ENCODE data around the gene FOXG1. TPM values are rescaled to one million over a fixed set of nuclear protein-coding genes. Genes with fewer than 3 reads are reported as not detected.

FOXG1 gene
- total RNA-seq, 1 experiment from 2014 or later, result 0.29 TPM

DNA sequence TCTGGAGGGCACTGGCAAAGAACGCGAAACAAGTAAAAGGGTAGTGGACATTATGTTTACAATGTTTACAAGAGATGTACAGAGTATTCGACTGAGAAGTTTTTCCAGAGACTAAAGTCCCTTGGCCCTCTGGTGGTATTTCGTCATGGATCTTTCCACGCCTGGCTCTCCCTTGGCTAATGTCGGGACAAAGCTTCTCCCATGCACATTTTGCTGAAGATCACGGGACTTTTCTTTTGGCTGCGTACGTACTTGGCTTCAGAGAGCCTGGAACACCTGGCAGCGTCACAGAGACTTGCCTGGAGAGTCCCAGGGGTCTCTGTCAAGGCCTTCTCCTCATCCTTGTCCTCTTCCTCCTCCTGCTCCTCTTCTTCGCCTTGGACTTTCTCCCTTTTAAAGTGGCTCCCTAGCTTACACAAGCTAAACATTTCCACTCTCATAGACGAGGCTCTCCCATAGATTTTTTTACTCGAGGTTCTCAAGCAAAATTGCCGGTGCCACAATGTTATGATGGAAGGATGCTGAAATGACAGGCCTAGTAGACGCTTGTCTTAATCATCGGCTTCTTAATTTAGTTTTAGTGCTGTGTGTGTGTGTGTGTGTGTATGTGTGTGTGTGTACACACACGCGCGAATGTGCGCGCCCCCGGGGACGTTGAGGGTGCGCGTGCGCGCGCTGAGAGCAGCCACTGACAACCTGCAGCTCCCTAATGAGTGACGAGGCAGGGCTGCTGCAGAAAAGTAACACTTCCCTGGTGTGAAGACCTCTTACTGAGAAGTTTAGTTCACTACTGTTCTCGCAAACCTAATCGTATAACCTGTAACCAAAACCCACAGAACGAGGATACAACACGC, 4.9 kb upstream of the FOXG1 start:
- no peak for DNase-seq (ENCODE audit: low spot score)

DNA sequence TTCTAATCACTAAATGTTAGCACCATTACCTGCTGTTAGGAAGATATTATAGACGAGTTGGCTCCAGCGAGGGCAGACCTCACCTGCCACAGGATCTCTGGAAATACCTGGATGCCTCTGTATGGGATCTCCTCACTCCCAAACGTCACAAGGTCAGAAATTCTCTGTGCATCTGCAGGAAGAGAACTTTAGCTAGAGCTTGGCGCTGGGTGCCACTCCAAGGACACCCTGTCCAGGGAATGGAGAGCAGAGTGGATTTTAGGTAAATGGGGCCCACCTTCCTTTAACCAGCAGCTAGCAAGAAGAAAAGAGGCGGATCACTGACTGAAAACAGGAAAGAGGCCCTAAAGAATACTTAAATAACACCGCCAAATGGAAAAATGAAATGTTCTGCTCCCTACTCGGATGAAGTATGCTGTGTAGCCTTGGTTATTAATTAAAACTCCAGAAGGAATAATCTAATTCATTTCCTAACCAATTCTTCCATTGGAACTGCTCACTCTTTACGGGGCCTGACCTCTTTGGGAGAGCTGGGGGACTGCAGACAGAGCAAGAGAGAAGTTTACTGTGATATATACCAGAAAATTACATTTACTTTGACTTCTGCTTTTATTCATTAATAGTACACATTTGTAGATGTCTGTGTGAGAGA, 4.2 kb upstream of the FOXG1 start:
- no peak for DNase-seq (ENCODE audit: low spot score)

DNA sequence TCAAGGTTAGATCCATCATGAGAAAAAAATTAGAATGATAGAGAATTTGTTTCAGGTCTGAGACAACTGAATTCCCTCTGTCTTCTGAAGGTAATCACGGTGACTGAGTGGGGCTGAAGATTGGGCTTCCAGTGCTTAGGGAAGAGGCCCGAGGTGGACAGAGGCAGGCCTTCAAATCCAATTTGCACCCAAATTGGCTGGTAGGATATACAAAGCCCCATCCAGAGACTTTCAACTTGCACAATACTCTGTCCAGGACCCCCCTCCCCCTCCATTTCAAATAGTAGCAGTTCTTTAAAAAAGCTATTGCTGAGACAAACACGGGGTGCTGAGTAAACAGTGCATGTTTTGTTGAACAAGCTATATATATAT, 3.6 kb upstream of the FOXG1 start:
- no peak for DNase-seq (ENCODE audit: low spot score)

DNA sequence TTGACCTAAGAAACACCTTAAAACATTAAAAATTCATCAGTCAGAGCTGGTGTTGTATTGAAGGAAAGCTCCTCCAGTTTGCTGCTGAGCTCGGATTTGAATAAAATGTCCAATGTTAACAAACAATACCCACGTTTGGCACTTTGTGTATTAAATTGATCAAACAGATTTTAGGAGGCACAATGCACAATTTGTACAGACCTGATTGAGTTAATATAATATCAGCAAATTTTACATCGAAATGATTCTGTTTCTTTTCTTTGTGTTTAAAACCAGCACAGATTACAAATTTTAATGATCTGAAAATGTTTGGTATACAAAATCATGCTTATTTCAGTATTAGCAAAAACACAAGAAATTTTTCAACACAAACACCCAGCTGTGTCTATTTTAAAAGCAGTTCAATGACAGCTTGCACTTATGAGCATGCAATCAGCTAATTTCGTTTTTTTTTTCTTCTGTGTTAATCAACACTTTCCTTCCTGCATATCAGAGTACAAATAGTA, 2.8 kb upstream of the FOXG1 start:
- no peak for DNase-seq (ENCODE audit: low spot score)

DNA sequence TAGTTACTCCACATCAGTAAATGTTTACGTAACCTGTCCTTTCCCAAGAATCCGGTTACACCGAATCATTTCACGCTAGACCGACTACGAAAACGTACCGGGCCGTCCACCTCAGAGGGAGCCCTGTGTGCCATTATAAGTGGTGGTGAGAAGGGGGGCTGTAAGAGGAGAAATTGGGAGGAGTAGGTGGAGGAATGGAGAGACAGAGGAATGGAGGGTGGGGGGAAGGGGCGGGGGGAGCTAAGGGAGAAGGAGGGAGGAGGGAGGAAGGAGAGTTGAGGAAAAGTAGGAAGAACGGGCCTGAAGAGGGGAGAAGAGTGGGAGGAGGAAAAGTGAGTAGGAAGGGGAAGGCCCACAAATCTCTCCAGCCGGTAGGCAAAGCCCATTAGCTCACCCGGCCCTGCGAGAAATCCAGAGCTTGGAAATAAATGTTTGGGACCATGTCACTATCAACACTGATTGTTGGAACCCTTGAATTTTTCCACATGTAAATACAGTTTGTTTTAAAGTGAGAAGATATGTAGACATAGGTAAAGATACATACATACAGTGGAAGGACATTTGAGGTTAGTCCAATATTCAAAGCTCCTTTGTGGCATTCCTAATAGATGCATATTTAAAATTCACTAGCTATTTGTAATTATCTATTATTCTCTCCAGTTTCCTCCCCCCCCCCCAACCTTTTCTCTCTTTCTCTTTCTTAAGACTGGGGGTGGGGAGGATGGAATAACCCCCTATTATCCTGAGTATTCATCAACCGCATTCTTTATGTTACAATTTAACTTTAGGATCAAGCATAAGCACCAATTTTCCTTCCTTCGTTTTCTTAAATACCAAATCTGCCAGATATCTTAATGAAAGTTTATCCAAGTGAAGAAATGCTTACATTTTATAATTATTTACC, 2.1 kb upstream of the FOXG1 start:
- no peak for DNase-seq (ENCODE audit: low spot score)

DNA sequence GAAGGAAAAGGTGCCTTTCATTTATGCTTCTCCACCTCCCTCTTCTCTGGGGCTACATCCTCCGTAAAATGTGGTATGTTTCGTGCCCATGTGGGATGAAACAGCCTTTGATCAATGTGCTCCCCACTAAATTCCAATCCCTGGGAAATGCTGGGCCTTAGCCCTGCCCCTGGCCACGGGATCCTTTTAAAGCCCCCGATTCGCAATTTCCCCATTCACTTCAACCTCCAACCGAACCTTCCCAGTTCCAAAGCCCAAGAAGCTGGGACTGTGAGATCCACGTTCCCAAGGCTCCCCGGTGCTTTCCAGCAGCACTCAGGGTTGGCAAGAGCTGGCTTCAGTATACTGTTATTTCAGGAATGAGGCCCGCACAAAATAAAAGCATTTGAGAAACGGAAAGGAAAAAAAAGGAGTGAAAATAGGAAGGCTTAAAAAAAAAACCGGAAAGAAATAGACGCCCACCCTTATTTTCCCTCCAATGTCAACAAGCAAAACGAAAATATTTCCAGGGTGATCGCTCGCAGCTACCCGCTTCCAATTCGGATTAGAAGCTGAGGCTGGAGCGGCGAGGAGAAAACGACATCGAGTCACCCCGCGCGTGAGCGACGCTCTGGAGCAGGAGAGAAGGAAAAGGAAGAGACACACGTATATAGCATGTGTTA, 1.3 kb upstream of the FOXG1 start:
- DNase-seq (ENCODE audit: low spot score), result no peak

DNA sequence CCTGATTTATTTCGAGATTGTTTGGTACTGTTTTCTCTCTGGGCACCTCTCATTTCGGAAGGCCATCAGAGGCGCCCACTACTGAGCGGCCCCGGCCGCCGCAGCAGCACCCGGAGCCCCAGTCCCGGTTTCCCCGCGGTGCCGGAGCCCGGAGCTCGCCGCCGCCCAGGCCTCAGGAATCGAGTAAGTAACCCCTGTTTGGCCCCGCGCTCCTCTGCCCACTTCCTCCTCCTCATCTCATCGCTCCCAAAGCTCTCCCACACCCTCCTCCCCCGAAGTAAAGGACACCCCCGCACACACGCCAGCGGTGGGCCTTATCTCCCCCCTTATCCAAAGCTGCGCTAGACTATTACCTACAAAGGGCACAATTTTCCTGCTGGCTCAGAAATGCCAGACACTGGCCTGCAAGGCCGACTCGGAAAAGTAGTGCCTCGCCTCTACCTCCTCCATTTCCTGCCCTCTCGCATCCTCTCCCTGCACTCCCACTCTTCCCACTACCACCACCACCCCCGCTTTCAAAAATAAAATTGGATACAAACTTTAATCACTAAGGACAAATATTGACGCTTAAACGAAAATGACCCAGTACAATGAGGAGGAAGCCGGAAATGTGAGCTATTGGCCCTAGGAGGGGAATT, 637 bp upstream of the FOXG1 start:
- no peak for DNase-seq (ENCODE audit: low spot score)

DNA sequence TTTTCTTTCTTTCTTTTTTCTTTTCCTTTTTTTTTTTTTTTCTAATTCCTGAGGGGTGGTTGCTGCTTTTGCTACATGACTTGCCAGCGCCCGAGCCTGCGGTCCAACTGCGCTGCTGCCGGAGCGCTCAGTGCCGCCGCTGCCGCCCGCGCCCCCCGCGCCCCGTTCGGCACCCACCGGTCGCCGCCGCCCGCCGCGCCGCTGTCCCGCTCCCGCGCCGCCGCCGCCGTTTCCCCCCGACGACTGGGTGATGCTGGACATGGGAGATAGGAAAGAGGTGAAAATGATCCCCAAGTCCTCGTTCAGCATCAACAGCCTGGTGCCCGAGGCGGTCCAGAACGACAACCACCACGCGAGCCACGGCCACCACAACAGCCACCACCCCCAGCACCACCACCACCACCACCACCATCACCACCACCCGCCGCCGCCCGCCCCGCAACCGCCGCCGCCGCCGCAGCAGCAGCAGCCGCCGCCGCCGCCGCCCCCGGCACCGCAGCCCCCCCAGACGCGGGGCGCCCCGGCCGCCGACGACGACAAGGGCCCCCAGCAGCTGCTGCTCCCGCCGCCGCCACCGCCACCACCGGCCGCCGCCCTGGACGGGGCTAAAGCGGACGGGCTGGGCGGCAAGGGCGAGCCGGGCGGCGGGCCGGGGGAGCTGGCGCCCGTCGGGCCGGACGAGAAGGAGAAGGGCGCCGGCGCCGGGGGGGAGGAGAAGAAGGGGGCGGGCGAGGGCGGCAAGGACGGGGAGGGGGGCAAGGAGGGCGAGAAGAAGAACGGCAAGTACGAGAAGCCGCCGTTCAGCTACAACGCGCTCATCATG, 654 bp downstream of the FOXG1 start:
- no peak for DNase-seq (ENCODE audit: low spot score)

DNA sequence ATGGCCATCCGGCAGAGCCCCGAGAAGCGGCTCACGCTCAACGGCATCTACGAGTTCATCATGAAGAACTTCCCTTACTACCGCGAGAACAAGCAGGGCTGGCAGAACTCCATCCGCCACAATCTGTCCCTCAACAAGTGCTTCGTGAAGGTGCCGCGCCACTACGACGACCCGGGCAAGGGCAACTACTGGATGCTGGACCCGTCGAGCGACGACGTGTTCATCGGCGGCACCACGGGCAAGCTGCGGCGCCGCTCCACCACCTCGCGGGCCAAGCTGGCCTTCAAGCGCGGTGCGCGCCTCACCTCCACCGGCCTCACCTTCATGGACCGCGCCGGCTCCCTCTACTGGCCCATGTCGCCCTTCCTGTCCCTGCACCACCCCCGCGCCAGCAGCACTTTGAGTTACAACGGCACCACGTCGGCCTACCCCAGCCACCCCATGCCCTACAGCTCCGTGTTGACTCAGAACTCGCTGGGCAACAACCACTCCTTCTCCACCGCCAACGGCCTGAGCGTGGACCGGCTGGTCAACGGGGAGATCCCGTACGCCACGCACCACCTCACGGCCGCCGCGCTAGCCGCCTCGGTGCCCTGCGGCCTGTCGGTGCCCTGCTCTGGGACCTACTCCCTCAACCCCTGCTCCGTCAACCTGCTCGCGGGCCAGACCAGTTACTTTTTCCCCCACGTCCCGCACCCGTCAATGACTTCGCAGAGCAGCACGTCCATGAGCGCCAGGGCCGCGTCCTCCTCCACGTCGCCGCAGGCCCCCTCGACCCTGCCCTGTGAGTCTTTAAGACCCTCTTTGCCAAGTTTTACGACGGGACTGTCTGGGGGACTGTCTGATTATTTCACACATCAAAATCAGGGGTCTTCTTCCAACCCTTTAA, 1.5 kb downstream of the FOXG1 start:
- DNase-seq (ENCODE audit: low spot score), result no peak

DNA sequence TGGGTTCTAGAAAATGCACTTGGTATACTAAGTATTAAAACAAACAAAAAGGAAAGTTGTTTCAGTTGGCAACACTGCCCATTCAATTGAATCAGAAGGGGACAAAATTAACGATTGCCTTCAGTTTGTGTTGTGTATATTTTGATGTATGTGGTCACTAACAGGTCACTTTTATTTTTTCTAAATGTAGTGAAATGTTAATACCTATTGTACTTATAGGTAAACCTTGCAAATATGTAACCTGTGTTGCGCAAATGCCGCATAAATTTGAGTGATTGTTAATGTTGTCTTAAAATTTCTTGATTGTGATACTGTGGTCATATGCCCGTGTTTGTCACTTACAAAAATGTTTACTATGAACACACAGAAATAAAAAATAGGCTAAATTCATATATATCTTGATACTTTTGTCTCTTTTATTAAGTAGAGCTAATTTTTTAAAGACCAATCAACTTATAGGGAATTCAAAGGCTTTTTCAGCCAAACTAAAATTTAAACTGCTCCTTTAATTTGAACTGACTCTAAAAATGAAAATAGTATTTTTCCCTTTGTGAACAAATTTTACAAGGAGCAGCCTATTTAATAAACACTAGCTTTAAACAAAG, 2.8 kb downstream of the FOXG1 start:
- DNase-seq (ENCODE audit: low spot score), result no peak

DNA sequence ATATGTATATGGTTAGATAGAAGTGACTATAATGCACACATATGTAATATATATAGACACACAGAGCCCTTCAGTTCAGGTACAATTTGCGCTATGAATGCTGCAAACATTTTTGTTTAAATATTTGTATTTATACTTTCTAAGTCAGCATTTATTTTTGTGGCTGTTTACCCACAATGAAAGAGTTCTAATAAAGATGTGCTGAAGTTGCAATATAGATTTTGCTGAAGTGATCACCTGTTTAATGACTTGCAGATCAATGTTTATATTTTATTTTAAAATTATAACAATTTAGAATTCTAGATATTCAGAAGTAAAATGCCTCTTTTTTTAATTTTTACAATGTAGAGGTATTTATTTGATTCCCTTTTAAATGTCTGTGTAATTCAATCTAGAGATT, 3.5 kb downstream of the FOXG1 start:
- DNase-seq (ENCODE audit: low spot score), result no peak

DNA sequence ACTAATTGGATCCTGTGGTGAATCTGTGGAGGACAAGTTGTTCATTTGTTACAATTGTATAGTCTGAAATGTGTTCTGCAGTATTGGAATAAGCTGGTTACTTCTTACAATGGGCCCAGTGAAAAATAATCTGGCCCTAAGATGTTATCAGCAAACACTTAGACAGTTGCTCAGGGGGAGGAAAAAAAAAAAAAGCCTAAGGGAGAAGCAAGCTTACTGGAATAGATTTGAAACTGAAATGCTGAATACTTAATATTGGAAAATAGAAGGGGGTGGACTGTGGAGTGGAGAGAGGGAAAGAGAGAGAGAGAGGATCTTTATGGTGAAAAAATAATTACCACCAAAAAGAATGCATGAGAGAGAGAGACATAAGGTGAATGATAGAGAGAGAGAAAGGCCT, 4.0 kb downstream of the FOXG1 start:
- DNase-seq (ENCODE audit: low spot score), result no peak

DNA sequence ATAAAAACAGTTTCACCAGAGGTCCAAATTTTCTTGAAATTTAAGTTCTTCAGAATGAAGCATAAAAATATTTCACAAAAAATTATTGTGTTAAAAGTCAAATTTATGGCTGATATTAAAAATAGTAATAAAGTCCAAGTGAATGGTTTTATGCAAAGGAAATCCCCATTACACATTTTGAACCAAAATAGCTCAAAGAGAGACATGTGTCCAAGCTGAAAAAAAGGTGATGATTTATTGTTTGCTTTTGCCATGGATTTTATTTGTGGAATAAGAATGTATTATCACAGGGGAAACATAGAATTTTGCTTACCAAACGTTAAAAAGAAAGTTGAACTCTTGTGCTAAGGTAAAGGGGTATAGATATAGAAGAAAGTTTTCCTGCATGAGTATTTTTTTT, 4.6 kb downstream of the FOXG1 start:
- DNase-seq (ENCODE audit: low spot score), result no peak

DNA sequence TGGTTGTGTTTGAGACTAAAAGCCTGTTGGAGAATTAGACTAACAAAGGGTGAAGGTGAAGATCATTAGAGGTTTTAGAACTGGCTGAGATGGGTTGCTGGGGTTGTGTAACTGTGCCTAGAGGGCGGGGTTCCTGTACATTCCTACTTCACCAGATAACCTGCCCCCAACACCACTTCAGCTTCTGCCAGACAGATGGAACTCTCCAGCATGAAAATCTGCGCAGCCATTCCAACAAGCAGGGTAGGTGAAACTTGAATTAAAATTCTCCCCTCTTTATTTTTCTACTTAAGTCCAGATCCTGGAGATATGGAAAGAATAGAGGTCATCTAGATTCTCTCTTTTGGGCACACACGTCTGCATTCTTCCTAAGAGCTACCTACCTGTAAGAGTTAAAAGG, 6.0 kb downstream of the FOXG1 start:
- no peak for DNase-seq (ENCODE audit: low spot score)

DNA sequence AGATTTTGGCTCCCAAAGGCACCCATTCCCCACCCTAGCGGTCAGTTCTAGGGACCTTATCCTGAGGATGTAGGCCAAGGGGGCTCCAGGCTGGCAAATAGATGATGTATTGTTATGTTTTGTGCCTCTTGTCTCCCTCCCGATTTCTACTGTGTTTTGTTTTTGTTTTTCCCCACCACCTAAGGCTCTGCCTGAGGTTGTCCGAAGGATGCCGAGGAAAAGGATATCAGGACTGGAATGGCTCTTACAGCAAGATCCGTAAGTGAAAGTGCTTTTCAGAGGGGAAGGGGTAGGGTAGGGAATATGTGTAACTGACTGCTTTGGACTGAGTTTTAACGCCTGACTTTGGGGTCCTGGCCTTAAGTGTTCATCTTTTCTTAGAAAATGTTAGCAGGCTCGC, 6.6 kb downstream of the FOXG1 start:
- no peak for DNase-seq (ENCODE audit: low spot score)

DNA sequence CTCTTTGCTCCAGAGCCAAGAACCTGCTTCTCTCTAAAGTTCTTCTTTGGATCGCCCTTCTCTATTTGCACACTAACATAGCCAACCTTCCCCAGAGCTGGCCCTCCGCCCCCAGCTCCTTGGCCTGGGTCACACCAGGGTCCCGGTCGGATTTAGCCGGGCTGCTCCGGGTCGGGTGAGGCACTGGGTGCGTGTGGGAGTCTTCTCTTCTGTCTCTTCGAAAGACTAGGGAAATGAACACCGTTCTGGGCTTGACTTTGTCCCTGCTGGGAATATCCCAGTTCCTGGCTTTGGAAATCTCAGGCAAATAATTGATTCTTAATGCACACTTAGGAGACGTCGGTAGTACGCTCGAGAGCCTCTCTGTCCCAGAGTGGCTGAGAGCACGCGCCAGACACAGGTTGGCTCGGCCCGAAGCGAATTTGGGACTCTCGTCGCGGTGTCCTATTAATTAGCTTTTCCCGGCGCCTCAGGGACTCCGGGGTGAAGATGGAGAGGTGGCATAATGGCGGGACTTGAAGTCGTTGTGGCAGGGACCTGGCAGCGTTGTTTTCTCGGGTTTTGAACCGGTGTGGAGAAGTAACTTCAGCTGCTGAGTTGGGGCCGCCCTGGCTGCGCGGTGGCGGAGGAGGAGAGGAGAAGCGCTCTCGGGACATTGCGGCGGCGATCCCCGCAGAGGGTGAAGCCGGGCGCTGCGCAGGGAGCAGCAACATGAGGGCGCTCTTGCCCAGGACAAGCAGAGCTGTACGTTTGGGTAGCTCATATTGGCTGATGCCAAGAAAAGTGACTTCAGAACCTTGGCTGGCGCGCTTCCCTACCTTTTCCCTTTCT, 7.5 kb downstream of the FOXG1 start:
- no peak for DNase-seq (ENCODE audit: low spot score)

DNA sequence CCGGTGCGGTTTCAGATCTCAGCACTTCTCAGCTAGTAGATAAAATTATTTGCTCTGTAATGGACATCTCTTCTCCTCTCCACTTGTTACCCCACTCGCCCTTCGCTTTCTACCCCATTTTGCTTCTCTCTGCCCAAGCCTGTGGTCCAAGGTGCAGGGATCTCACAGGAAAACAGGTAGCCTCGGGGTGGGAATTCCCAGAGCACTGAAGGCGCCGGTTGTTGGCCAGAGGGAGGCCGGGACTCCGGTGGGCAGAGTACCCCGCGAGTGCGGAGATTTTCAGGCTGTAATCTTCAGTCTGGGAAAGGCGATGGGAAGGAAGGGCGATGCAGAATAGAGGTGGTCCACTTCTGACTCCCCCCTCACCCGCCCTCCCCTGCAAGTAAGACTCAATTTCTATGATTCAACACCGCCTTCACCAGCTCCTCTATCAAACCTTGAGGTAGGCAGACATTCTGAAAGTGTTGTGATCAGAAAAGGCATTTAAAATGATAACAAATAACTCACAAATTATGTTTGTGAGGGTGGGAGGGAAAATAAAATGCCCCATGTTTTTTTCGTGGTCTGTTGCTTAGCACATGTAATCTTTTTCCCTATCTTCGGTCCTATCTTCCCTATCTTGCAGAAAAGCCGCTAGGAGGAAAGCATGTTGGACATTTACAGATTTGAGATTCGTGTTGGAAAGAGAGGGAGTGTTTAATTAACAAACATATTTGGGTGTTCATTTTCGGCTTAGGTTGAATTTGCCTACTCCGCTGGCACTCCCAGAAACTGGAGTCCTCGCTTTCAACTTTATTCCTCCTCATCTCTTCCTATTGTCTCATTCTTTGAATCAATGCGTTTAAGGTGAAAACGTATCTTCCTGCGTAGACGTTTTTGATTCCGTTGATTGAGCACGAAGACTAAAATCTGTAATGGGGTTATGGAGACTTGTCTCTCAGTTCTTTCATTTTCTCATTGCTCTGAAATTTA, 8.5 kb downstream of the FOXG1 start:
- no peak for DNase-seq (ENCODE audit: low spot score)
